Skin of body (tissue), 2 donors: ENCODE measurements around the gene JPH3. TPM values are rescaled to one million over a fixed set of nuclear protein-coding genes. Genes with fewer than 3 reads are reported as not detected.
A peak's percentile ranks its signal among the peaks of the same experiment; 100 is the strongest.

Experiments
- DNase-seq: peaks from one replicate; lab custom pipeline; 2025; lab: John Stamatoyannopoulos, UW
- total RNA-seq: library from RNA; depleted of rRNA; stranded (reverse); fragments of >200 nt; gene quantifications from one replicate; pipeline ENCODE4 v1.2.3, GENCODE V29; 2014

Gene JPH3
- total RNA-seq, 1 donor from 2014 or later = 0.69 TPM

GRCh38 chr16:87625241-87625797, 23.0 kb downstream of the JPH3 start:
- no peak for DNase-seq

- no peak for DNase-seq
Observed at GRCh38 chr16:87626401-87626800, 24.1 kb downstream of the JPH3 start.

- no peak for DNase-seq
Observed at GRCh38 chr16:87626905-87627304, 24.6 kb downstream of the JPH3 start.

- DNase-seq = no peak
Observed at GRCh38 chr16:87627542-87628245, 25.4 kb downstream of the JPH3 start.

GRCh38 chr16:87628246-87628923, 26.1 kb downstream of the JPH3 start:
- no peak for DNase-seq

GRCh38 chr16:87628940-87629339, 26.6 kb downstream of the JPH3 start:
- no peak for DNase-seq

GRCh38 chr16:87631067-87631466, 28.8 kb downstream of the JPH3 start:
- no peak for DNase-seq

GRCh38 chr16:87634411-87634810, 32.1 kb downstream of the JPH3 start:
- DNase-seq = no peak

GRCh38 chr16:87635541-87636049, 33.3 kb downstream of the JPH3 start:
- DNase-seq = no peak

GRCh38 chr16:87636050-87636684, 33.9 kb downstream of the JPH3 start:
- DNase-seq = peak; percentile 31

- DNase-seq = no peak
Observed at GRCh38 chr16:87636741-87637140, 34.4 kb downstream of the JPH3 start.

- DNase-seq = no peak
Observed at GRCh38 chr16:87637357-87637756, 35.0 kb downstream of the JPH3 start.

GRCh38 chr16:87638736-87639135, 36.4 kb downstream of the JPH3 start:
- no peak for DNase-seq

- DNase-seq = no peak
Observed at GRCh38 chr16:87641721-87642120, 39.4 kb downstream of the JPH3 start.

- DNase-seq = no peak
Observed at GRCh38 chr16:87642491-87642890, 40.2 kb downstream of the JPH3 start.

GRCh38 chr16:87644186-87644585, 41.9 kb downstream of the JPH3 start:
- DNase-seq = no peak

- no peak for DNase-seq
Observed at GRCh38 chr16:87644596-87644995, 42.3 kb downstream of the JPH3 start.

- DNase-seq = no peak
Observed at GRCh38 chr16:87645802-87646201, 43.5 kb downstream of the JPH3 start.

- no peak for DNase-seq
Observed at GRCh38 chr16:87647431-87648185, 45.3 kb downstream of the JPH3 start.

GRCh38 chr16:87648236-87648635, 45.9 kb downstream of the JPH3 start:
- no peak for DNase-seq
